HL-60/S4 treated with phorbol 12-myristate 13-acetate at 8.2 ng/mL for 4 days and 3 days (cell line): ENCODE data around the gene UBASH3A.
"Not testable (repeated sequence)": the region's sequence is repeated elsewhere in the genome, so short reads cannot be mapped to it uniquely, and the experiment has no call there.

Source experiments
- in situ Hi-C: fragments of 300-500 bp; cut with MboI; formaldehyde crosslinking; loops from 2 replicates; pipeline ENCODE4 v1.15.0; 2022; ENCODE audit warnings: low sequenced_read_pairs

UBASH3A gene

DNA sequence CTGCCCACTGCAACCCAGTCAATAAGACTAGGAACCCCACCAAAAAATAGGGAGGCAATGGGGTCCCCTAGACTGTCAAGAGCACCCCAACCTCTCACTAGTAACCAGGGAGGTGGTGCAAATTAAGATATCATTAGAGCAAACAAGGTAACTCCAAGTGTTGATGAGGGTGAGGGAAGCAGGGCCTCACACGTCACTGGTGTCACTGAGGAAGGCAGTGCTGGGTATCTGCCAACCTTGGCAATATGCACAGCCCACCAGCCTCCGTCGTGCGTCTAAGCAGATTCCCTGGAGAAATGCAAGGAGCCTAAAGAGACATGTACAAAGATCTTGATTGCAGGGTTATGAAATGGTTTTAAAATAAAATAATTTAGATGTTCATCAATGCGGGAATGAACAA lies 3.8 kb downstream of the UBASH3A start:
- in situ Hi-C loops: no loop called here

DNA sequence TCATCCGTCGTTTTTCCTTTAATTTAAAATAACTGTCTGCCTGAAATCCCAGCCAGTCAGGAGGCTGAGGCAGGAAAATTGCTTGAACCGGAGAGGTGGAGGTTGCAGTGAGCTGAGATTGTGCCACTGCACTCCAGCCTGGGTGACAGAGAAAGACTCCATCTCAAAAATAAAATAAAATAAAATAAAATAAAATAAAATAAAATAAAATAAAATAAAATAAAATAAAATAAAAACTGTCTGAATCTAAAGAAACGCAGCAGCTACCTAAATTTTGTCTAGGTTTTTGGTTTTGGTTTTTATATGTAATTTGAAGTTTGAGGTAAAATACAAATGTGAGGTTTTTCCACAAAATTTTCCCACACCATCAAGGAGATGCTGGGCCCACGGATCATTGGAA lies 5.0 kb downstream of the UBASH3A start:
- in situ Hi-C loops: not testable (repeated sequence)

DNA sequence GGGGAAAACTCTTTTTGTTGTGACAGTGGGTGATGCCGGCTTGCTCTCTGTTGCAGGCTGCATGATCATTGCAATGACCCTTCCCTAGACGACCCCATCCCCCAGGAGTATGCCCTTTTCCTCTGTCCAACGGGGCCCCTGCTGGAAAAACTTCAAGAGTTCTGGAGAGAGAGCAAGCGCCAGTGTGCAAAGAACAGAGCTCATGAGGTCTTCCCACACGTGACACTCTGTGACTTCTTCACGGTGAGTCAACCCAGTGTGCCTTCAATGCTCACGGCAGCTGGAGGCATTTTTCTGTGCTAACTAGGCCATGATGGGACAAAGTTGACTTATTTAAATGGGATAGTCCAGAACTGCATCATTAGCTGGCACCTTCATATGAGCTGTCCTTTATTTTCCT lies 5.7 kb downstream of the UBASH3A start:
- in situ Hi-C loops: no loop called here

DNA sequence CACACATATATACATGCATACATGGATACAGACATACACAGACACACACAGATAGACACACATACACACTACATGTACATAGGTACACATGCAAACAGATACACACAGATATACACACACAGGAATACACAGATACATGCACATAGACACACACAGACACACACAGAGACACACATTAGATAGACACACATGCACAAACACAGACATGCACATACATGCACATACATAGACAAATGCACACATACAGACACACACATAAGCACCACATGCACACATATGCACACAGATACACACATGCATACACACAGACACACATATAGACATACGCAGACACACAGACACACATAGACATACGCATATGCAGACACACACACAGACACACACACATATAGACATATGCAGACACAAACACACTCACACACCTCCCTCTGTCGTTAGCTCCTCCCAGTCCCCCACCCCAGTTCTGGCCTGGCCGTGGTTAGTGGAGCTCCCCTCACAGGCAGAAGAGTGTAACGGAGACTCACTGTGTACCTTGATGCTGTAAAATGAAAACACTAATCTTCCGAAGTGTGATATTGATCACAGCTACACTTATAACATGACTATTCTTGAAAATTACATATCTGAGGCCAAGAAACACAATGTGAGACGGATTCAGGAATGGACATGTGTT lies 7.6 kb downstream of the UBASH3A start:
- in situ Hi-C loops: no loop called here

- in situ Hi-C loops: no loop called here
Measured at GRCh38 chr21:42411891-42412635, 8.4 kb downstream of the UBASH3A start.

GRCh38 chr21:42412636-42412933 lies 8.9 kb downstream of the UBASH3A start:
- in situ Hi-C loops: no loop called here

GRCh38 chr21:42413093-42413492 lies 9.4 kb downstream of the UBASH3A start:
- in situ Hi-C loops: no loop called here

- in situ Hi-C loops: no loop called here
Measured at GRCh38 chr21:42413500-42413899, 9.8 kb downstream of the UBASH3A start.

GRCh38 chr21:42414066-42414465 lies 10.4 kb downstream of the UBASH3A start:
- in situ Hi-C loops: no loop called here

GRCh38 chr21:42414553-42414927 lies 10.8 kb downstream of the UBASH3A start:
- in situ Hi-C loops: no loop called here

DNA sequence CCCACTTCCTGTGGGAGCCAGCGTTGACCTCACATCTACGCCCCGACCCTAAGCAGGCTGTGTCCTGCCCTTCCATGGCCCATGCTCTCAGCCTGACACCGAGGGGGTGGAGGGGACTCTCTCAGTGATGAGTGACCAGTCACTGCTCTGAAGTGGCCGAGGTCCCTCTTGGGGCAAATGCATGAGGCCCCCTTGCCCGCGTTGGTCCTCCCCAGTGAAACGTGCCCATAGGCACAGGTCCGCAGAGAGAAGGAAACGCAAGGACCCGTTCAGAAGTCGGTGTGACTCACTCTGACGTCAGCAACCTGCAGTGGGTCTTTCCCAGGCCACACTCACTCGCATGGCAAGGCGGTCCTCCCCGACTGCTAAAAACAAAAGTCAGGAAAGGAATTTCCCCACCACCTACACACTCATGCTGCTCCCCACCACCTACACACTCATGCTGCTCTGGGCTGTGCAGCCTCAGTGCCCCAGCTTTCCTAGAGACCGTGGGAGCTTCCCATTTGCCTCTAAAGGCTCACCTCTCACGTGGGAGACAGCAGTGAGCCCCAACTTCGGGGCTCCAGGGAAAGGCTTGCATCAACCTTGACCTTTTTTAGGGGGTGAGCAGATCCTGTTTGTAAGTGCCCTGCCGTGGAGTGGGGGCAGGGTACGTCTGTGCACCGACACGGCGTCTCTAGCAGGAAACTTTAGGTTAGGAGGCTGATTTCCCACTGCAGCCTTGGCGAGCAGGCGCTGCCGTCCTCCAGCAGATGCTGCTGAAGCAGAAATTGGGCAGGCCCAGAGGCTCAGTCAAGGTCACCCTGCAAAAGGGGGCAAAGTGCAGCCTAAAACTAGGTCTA lies 11.4 kb downstream of the UBASH3A start:
- in situ Hi-C loops: no loop called here

DNA sequence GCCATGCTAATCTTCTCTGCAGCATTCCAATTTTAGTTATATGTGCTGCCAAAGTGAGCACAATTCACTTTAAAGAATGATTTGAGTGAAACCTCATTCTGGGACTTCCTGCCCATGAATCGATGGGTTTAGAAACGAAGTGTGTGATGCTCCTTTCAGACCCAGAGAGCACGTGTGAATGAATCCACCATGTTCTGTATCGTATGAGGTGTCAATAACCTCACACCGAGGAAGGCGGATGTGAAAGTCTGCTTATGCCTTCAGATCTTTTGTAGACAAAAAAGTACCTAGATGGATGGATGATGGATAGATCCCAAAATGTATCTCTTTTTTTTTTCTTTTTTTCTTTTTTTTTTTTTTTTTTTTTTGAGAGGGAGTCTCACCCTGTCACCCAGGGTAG lies 13.8 kb downstream of the UBASH3A start:
- in situ Hi-C loops: no loop called here

GRCh38 chr21:42418886-42419285 lies 15.2 kb downstream of the UBASH3A start:
- in situ Hi-C loops: no loop called here

GRCh38 chr21:42419845-42420244 lies 16.1 kb downstream of the UBASH3A start:
- in situ Hi-C loops: no loop called here

DNA sequence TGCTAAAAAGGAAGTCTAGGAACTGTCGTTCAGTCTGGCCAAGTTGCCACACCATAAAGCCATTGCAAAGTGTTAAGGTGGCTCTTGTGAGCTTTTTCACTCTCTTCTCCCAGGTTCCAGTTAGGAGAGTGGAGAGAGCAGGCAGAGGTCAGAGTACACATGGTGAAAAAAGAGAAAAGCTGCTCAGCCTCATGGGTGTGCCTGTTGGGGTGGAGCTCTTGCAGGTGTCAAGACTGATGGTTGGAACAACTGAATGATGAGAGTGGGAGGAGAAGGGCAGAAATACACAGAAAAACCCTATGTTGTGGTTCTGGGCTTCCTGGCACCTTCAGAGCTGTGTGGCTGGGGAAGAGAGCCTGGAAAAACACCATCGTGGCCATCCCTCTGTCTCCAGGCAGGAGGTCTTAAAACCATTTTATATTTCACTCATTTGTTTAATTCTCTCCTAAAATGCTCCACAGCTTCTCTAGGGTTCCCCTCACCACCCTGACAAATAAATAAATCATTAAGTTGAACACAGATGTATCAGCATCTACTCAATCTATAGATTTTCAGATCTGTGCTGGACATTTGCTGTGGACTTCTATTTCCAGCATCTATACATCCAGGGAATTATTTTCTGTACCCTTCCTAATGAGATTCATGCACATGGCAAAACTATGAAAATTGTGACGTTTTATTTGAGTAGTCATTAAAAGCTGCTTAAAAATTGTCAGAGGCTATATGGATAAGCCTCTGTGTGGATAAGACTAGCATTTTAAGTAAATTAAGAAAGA lies 17.5 kb downstream of the UBASH3A start:
- in situ Hi-C loops: no loop called here

- in situ Hi-C loops: no loop called here
Measured at GRCh38 chr21:42423197-42423675, 19.5 kb downstream of the UBASH3A start.

GRCh38 chr21:42423685-42424084 lies 20.0 kb downstream of the UBASH3A start:
- in situ Hi-C loops: no loop called here

GRCh38 chr21:42424914-42425541 lies 21.3 kb downstream of the UBASH3A start:
- in situ Hi-C loops: no loop called here

GRCh38 chr21:42425591-42425990 lies 21.9 kb downstream of the UBASH3A start:
- in situ Hi-C loops: no loop called here

GRCh38 chr21:42426424-42426823 lies 22.7 kb downstream of the UBASH3A start:
- in situ Hi-C loops: no loop called here
